Measurements from ENCODE around the gene GJD3. TPM values are rescaled to one million over a fixed set of nuclear protein-coding genes. Genes with fewer than 3 reads are reported as not detected.

GJD3 gene
- total and polyA plus RNA-seq, 2 donors, result 0.34 to 0.66 TPM

GRCh38 chr17:40325156-40326013 lies 39.2 kb downstream of the GJD3 start:
- 86% methylated on average over 13 of the region's 13 CpGs for WGBS
- peaks cover 0 to 4% of the 10 kb centered on the region in 2 donors for H3K9me3 ChIP-seq (ENCODE audit: control insufficient read depth in 2 of 2, insufficient read depth in 1 of 2, low read length in 1 of 2)
- no peak for DNase-seq (ENCODE audit: low read depth in 6 of 9, low spot score in 9 of 9)
- H3K36me3 ChIP-seq (ENCODE audit: control insufficient read depth in 2 of 2, insufficient read depth in 2 of 2, low read length in 1 of 2), result no peaks in the 10 kb centered on the region
- no peaks in the 10 kb centered on the region for H3K27me3 ChIP-seq (ENCODE audit: control insufficient read depth in 2 of 2, insufficient read depth in 1 of 2, low read length in 1 of 2)
- peak overlapping the region in 1 of 2 donors; percentile 90 for H3K27ac ChIP-seq (ENCODE audit: low read depth in 1 of 2, low read length in 1 of 2)
- H3K4me1 ChIP-seq (ENCODE audit: control insufficient read depth in 2 of 2, insufficient read depth in 2 of 2, low read length in 2 of 2), result peaks cover 67 to 93% of the 10 kb centered on the region in 2 donors
- H3K4me3 ChIP-seq (ENCODE audit: low read length in 2 of 2), result no peak overlapping the region

- peak in 1 of 9 donors; percentile 68 for DNase-seq (ENCODE audit: low read depth in 6 of 9, low spot score in 9 of 9)
- H3K36me3 ChIP-seq (ENCODE audit: control insufficient read depth in 2 of 2, insufficient read depth in 2 of 2, low read length in 1 of 2), result no peaks in the 10 kb centered on the region
- H3K27me3 ChIP-seq (ENCODE audit: control insufficient read depth in 2 of 2, insufficient read depth in 1 of 2, low read length in 1 of 2), result peaks cover 2 to 5% of the 10 kb centered on the region in 2 donors
- H3K4me1 ChIP-seq (ENCODE audit: control insufficient read depth in 2 of 2, insufficient read depth in 2 of 2, low read length in 2 of 2), result peaks cover 71 to 97% of the 10 kb centered on the region in 2 donors
- H3K4me3 ChIP-seq (ENCODE audit: low read length in 2 of 2), result peak overlapping the region; percentile 47 to 48
- WGBS, result 40% methylated on average over 10 of the region's 10 CpGs
- H3K9me3 ChIP-seq (ENCODE audit: control insufficient read depth in 2 of 2, insufficient read depth in 1 of 2, low read length in 1 of 2), result peaks cover 0 to 4% of the 10 kb centered on the region in 2 donors
- H3K27ac ChIP-seq (ENCODE audit: low read depth in 1 of 2, low read length in 1 of 2), result peak overlapping the region; percentile 79 to 93
Measured at GRCh38 chr17:40323391-40324381, 40.9 kb downstream of the GJD3 start.

- 1% methylated on average over 19 of the region's 19 CpGs for WGBS
- peak; percentile 81 to 98 (median 93) for DNase-seq (ENCODE audit: low read depth in 6 of 9, low spot score in 9 of 9)
- peak overlapping the region; percentile 47 to 48 for H3K4me3 ChIP-seq (ENCODE audit: low read length in 2 of 2)
Measured at GRCh38 chr17:40322358-40323315, 41.9 kb downstream of the GJD3 start.

GRCh38 chr17:40321961-40322357 lies 42.6 kb downstream of the GJD3 start:
- 6% methylated on average over 4 of the region's 4 CpGs for WGBS
- Histone ChIP-seq H3K4me1 (ENCODE audit: control insufficient read depth in 2 of 2, insufficient read depth in 2 of 2, low read length in 2 of 2) (peaks cover 74 to 99% of the 10 kb centered on the region in 2 donors), H3K9me3 (ENCODE audit: control insufficient read depth in 2 of 2, insufficient read depth in 1 of 2, low read length in 1 of 2) (peaks cover 0 to 4% of the 10 kb centered on the region in 2 donors), H3K27me3 (ENCODE audit: control insufficient read depth in 2 of 2, insufficient read depth in 1 of 2, low read length in 1 of 2) (peaks cover 2 to 12% of the 10 kb centered on the region in 2 donors), H3K36me3 (ENCODE audit: control insufficient read depth in 2 of 2, insufficient read depth in 2 of 2, low read length in 1 of 2) (no peaks in the 10 kb centered on the region), H3K27ac (ENCODE audit: low read depth in 1 of 2, low read length in 1 of 2) (peak overlapping the region; percentile 79 to 93), H3K4me3 (ENCODE audit: low read length in 2 of 2) (peak overlapping the region; percentile 47 to 48)
- no peak for DNase-seq (ENCODE audit: low read depth in 6 of 9, low spot score in 9 of 9)

More at GRCh38 chr17:40322358-40323315, 41.9 kb downstream of the GJD3 start:
- H3K36me3 ChIP-seq (ENCODE audit: control insufficient read depth in 2 of 2, insufficient read depth in 2 of 2, low read length in 1 of 2), result no peaks in the 10 kb centered on the region
- H3K27ac ChIP-seq (ENCODE audit: low read depth in 1 of 2, low read length in 1 of 2), result peak overlapping the region; percentile 79 to 93
- peaks cover 0 to 4% of the 10 kb centered on the region in 2 donors for H3K9me3 ChIP-seq (ENCODE audit: control insufficient read depth in 2 of 2, insufficient read depth in 1 of 2, low read length in 1 of 2)
- H3K4me1 ChIP-seq (ENCODE audit: control insufficient read depth in 2 of 2, insufficient read depth in 2 of 2, low read length in 2 of 2), result peaks cover 73 to 99% of the 10 kb centered on the region in 2 donors
- H3K27me3 ChIP-seq (ENCODE audit: control insufficient read depth in 2 of 2, insufficient read depth in 1 of 2, low read length in 1 of 2), result peaks cover 2 to 9% of the 10 kb centered on the region in 2 donors

GRCh38 chr17:40321524-40321929 lies 43.0 kb downstream of the GJD3 start:
- Histone ChIP-seq H3K4me3 (ENCODE audit: low read length in 2 of 2) (peak overlapping the region; percentile 47 to 48), H3K9me3 (ENCODE audit: control insufficient read depth in 2 of 2, insufficient read depth in 1 of 2, low read length in 1 of 2) (peaks cover 0 to 4% of the 10 kb centered on the region in 2 donors), H3K27ac (ENCODE audit: low read depth in 1 of 2, low read length in 1 of 2) (peak overlapping the region; percentile 2 to 55), H3K4me1 (ENCODE audit: control insufficient read depth in 2 of 2, insufficient read depth in 2 of 2, low read length in 2 of 2) (peaks cover 74 to 99% of the 10 kb centered on the region in 2 donors), H3K36me3 (ENCODE audit: control insufficient read depth in 2 of 2, insufficient read depth in 2 of 2, low read length in 1 of 2) (no peaks in the 10 kb centered on the region), H3K27me3 (ENCODE audit: control insufficient read depth in 2 of 2, insufficient read depth in 1 of 2, low read length in 1 of 2) (peaks cover 2 to 15% of the 10 kb centered on the region in 2 donors)
- peak in 1 of 9 donors; percentile 41 for DNase-seq (ENCODE audit: low read depth in 6 of 9, low spot score in 9 of 9)
- 65% methylated on average over 4 of the region's 4 CpGs for WGBS

- no peak for DNase-seq (ENCODE audit: low read depth in 6 of 9, low spot score in 9 of 9)
- Histone ChIP-seq H3K36me3 (ENCODE audit: control insufficient read depth in 2 of 2, insufficient read depth in 2 of 2, low read length in 1 of 2) (no peaks in the 10 kb centered on the region), H3K4me1 (ENCODE audit: control insufficient read depth in 2 of 2, insufficient read depth in 2 of 2, low read length in 2 of 2) (peaks cover 72 to 99% of the 10 kb centered on the region in 2 donors), H3K9me3 (ENCODE audit: control insufficient read depth in 2 of 2, insufficient read depth in 1 of 2, low read length in 1 of 2) (peaks cover 0 to under 1% of the 10 kb centered on the region in 2 donors), H3K4me3 (ENCODE audit: low read length in 2 of 2) (peak overlapping the region in 1 of 2 donors; percentile 47), H3K27me3 (ENCODE audit: control insufficient read depth in 2 of 2, insufficient read depth in 1 of 2, low read length in 1 of 2) (peaks cover 2 to 15% of the 10 kb centered on the region in 2 donors), H3K27ac (ENCODE audit: low read depth in 1 of 2, low read length in 1 of 2) (peak overlapping the region; percentile 21 to 26)
- 72% methylated on average over 19 of the region's 19 CpGs for WGBS
Measured at GRCh38 chr17:40320756-40321523, 43.6 kb downstream of the GJD3 start.

- H3K9me3 ChIP-seq (ENCODE audit: control insufficient read depth in 2 of 2, insufficient read depth in 1 of 2, low read length in 1 of 2), result no peaks in the 10 kb centered on the region
- peaks cover 2 to 15% of the 10 kb centered on the region in 2 donors for H3K27me3 ChIP-seq (ENCODE audit: control insufficient read depth in 2 of 2, insufficient read depth in 1 of 2, low read length in 1 of 2)
- peak in 1 of 9 donors; percentile 50 for DNase-seq (ENCODE audit: low read depth in 6 of 9, low spot score in 9 of 9)
- no peaks in the 10 kb centered on the region for H3K36me3 ChIP-seq (ENCODE audit: control insufficient read depth in 2 of 2, insufficient read depth in 2 of 2, low read length in 1 of 2)
- H3K27ac ChIP-seq (ENCODE audit: low read depth in 1 of 2, low read length in 1 of 2), result no peak overlapping the region
- peaks cover 78 to 98% of the 10 kb centered on the region in 2 donors for H3K4me1 ChIP-seq (ENCODE audit: control insufficient read depth in 2 of 2, insufficient read depth in 2 of 2, low read length in 2 of 2)
- WGBS, result 57% methylated on average over 11 of the region's 11 CpGs
- peak overlapping the region; percentile 10 to 66 for H3K4me3 ChIP-seq (ENCODE audit: low read length in 2 of 2)
Measured at GRCh38 chr17:40319651-40320540, 44.6 kb downstream of the GJD3 start.
